Left colon (tissue), 2 donors: ENCODE measurements around the gene PRKACA. TPM values are rescaled to one million over a fixed set of nuclear protein-coding genes. Genes with fewer than 3 reads are reported as not detected.
"Not testable (repeated sequence)": the region's sequence is repeated elsewhere in the genome, so short reads cannot be mapped to it uniquely, and the experiment has no call there.

Source experiments
- ATAC-seq: fragments of 200-7000 bp; cut with Tn5 transposase; one replicate; pipeline ENCODE4 v1.9.1; 2020; ENCODE audit warnings: mild to moderate bottlenecking, moderate library complexity
- DNase-seq, 2 donors: peaks; one replicate each; pipeline ENCODE4 v3.0.0-alpha.2; 2020
- intact Hi-C, 2 donors: fragments of 100-400 bp; cut with DNase I in 1 of 2; cut with micrococcal nuclease in 1 of 2; formaldehyde crosslinking; loops; one replicate each; pipeline versions ENCODE4 v1.11.2 to v1.14.0; 2022; cut with DNase I, micrococcal nuclease
- total RNA-seq, 2 donors: library from RNA; stranded (reverse); fragmentation: NEBNext Ultra II Directional; extraction: Animal tissue kit (Norgen Biotek cat#: 25700); gene quantifications; one replicate each; pipeline ENCODE4 v1.2.1, GENCODE V29; 2021
- donor health status: DM: no; HTN: no; CAD: no.
- donor health status: DM: yes; HTN: yes; CAD: no.

The PRKACA gene
- total RNA-seq, 2 donors from 2014 or later, result 78.8 to 80.1 TPM

DNA sequence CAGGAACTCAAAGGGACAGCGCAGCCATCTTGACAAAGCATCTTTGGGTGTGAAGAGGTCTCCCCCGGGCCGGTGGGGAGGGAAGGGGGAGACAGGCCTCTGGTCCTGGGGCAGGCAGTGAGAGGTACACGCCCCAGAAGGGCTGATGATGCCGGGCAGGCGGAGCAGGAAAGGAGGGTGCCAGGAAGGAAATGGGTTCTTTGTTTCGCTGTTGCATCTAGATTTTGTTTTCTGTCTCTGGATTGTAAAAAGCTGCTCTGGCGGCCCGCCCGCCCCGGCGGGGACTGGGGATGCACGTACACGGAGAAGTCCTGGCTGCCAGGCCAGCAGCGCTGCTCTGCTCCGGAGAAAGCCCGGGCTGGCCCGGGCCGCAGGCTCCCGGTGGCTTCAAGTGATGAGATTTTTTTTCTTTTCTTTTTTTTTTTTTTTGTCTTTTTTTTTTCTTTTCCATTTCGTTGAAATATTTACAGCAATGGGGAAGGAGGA is 32.0 kb upstream of the PRKACA start:
- intact Hi-C loops, result no loop called here
- DNase-seq (peak; percentile 72 to 80), ATAC-seq (peak; percentile 65)

DNA sequence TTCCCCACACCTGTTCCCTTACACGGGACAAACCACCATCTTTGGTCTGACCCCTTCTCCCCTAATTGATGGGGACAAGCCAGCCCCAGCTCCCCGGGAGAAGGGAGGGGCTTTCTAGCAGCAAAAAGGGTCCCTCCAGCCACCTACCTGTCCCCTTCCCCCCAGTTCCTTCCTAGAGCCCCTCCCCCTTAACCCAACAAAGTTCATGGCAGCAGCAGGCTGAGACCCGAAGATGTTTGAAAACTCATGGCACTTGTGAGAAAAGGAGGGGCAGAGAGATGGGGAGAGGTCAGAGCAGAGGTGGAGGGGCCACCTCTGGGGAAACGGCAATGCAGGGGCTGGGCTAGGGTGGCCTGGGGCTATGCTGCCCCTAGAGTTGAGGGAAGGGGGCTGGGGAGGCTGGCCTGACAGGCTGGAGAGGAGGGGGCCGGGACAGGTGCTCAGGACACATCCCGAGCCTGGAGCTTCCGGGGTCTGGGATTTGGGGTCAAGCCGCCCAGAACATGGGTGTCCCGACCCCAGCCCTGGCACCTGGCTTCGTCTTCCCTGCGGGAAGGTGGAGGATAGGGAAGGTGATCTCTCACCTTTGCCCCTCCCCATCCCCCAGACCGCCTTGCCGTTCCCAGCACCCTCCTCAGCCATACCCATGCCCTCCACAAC is 31.3 kb upstream of the PRKACA start:
- ATAC-seq (peak; percentile 9), DNase-seq (peak in 1 of 2 donors; percentile 16)
- intact Hi-C loops, result no loop called here

DNA sequence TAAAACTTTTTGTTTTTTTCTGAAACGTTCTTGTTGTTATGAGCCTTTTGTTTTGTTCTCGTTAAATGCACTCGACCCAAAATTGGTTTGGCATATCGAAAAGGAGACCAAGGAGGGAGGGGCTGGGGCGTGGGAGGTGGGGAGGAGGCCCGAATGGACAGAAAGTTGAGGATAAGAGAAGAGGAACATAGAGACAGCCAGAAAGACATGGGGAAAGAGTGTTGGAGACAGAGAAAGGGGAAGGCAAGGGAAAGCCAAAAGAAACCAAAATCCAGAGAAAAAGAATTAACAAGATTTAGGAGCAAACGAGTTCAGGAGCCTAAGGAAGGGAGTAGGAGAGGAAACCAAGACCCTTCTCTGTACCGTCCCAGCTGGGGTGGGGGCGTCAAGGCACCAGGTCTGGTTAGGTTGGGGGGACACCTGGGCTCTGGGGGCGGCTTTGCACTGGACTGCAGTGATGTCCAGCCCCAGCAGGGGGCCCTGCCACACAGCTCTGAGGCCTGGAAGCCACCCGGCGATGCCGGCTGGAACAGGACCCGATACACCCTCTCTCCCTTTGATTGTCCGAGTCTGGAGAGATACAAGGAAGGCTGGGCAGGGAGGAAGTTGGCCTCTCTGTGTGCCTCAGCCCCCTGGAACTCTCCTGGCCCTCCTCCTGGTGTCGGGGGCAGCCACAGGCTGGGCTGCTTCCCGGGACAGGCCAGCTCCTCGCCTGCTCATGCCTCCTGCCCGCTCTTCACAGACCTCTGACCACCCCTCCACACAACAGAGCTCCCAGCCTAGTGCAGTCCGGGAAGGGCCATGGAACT is 30.4 kb upstream of the PRKACA start:
- intact Hi-C loops, result no loop called here
- peak; percentile 70 to 77 for DNase-seq
- peak; percentile 86 for ATAC-seq

DNA sequence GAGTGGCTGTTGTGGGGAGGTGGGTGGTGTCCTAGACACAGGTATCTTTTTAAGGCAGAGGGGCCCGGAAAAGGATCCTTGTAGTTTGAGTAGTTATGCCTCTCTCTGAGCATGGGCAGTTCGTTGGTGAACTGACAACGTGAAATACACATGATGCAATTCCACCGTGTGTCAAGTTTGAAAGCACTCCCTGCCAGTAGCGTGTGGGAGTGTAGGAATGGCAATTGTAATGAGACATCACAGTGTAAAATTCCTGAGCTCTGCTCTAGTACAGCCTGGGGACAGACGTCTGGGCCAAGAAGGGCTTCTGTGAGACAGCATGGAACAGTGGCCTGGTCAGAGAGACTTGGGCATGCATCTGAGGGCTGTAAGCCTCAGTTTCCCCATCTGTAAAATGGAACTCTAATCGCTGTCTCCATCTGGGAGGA is 29.2 kb upstream of the PRKACA start:
- intact Hi-C loops, result no loop called here
- no peak for ATAC-seq

DNA sequence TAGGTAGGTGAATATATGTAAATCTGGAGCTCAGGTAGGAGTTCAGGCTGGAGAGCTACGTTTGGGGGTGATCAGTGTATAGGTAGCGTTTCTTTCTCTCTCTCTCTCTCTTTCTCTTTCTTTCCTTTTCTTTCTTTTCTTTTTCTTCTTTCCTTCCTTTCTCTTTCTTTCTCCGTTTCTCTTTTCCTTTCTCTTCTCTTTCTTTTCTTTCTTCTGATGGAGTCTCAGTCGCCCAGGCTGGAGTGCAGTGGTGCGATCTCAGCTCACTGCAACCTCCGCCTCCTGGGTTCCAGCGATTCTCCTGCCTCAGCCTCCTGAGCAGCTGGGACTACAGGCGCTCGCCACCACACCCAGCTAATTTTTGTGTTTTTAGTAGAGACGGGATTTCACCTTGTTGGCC is 28.6 kb upstream of the PRKACA start:
- ATAC-seq, intact Hi-C loops, DNase-seq: not testable (repeated sequence)

More for the DNA sequence above, 29.2 kb upstream of the PRKACA start:
- DNase-seq, result no peak

DNA sequence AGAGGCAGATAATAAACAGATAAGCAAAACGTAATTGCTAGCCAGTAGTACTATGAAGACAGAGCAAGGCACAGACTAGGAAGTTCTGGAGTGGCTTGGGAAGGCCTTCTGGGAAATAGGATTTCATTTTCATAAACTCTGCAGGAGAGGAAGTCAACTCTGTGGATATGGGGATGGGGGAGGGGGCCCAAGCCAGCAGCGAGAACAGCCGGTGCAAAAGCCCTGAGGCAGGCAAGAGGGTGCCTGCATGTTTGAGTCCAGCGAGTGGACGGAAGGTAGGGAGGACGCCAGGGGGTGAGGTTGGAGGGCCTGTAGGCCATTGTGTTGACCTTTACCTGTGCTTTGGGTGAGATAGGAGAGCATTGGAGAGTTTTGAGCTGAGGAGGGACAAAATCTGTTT is 27.8 kb upstream of the PRKACA start:
- no peak for ATAC-seq
- intact Hi-C loops, result no loop called here
- no peak for DNase-seq

DNA sequence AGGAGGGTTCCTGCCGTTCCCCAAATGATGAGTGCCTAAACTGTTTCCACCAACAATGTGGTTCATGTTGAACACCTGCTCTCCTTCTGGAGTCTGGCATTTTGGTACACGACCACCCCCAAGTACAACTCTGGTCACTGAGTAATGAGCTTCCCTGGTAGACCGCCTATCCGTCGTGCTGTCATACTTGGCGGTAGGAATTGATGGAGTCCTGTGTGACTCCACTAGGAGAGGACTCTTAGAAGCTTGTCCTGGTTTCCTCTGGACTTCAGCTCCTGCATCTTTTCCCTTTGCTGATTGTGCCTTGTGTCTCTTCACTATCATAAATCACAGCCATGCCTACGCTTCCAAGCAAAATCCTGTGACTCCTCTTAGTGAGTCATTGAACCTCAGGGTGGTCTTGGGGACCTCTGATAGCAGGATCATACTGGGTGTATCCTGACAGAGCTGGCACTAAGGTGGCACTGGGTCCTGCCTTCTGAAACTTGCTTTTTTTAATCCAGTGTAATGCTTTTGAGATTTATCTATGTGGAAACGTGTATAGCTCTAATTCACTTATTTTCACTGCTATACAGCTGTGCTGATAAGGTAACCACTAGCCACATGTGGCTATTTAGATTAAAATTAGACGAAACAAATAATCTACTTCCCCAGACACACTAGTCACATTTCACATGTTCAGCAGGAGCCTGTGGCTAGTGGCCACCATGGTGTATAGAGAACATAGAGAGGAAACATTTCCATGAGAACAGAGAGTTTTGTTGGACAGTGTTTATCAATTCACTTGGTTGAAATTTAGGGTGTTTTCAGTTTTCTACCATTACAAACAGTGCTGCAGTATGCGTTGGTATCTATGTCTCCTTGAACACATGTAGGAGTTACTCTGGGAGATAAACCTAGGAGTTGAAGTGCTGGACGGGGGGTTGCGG is 25.0 kb upstream of the PRKACA start:
- intact Hi-C loops, result no loop called here
- ATAC-seq (no peak), DNase-seq (no peak)

DNA sequence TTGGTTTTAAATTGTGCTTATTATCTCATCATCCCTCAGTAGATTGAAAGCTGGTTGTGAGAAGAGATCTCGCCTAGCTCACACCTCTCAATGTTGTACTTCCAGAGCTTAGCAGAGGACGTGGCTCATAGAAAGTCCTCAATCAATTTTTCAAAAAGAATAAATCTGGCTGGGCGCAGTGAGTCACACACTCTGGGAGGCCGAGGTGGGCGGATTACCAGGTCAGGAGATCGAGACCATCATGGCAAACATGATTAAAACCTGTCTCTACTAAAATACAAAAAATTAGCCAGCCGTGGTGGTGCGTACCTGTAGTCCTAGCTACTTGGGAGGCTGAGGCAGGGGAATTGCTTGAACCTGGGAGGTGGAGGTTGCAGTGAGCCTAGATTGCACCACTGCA is 23.5 kb upstream of the PRKACA start:
- ATAC-seq (no peak), DNase-seq (no peak)
- intact Hi-C loops, result no loop called here

DNA sequence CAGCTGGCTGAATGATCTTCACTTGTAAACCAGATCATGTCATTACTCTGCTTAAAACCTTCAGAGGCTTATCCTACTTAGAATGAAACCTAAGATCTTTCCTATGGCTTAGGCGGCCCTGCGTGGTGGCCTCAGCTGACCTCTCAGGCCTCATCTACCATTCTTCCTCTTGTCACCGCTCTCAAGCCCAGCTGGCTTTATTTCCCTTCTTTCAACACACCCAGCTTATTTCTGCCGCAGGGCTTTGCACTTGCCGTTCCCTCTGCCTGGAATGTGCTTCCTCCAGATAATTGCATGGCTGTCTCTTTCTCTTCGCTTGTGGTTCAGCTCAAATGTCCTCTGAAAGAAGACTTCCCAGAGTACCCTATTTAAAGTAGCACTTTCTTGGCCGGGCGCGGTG is 22.4 kb upstream of the PRKACA start:
- DNase-seq (no peak), ATAC-seq (no peak)
- intact Hi-C loops, result no loop called here

DNA sequence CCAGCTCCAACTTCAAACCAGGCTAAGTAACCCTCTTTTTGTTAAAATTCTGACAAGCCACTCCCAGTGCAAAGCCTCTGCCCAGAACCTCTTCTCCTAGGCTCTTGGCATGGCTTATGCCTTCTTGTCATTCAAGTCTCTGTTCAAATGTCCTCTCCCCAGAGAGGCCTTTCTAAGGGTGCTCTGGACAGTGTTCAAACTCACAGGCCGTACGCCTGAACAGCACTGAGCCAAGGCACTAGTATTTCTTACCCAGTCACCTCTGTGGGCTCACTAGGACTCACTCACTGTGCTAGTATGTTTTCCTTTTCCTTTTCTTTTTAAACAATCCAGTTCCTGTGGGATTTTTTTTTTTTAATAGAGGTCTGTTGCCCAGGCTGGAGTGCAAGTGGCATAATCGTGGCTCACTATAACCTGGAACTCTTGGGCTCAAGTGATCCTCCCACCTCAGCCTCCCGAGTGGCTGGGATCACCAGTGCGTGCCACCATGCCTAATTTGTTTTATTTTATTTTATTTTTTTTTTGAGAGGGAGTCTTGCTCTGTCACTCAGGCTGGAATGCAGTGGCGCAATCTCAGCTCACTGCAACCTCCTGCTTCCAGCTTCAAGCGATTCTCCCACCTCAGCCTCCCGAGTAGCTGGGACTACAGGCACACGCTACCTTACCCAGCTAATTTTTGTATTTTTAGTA is 21.2 kb upstream of the PRKACA start:
- ATAC-seq, result no peak
- no peak for DNase-seq
- intact Hi-C loops, result no loop called here

DNA sequence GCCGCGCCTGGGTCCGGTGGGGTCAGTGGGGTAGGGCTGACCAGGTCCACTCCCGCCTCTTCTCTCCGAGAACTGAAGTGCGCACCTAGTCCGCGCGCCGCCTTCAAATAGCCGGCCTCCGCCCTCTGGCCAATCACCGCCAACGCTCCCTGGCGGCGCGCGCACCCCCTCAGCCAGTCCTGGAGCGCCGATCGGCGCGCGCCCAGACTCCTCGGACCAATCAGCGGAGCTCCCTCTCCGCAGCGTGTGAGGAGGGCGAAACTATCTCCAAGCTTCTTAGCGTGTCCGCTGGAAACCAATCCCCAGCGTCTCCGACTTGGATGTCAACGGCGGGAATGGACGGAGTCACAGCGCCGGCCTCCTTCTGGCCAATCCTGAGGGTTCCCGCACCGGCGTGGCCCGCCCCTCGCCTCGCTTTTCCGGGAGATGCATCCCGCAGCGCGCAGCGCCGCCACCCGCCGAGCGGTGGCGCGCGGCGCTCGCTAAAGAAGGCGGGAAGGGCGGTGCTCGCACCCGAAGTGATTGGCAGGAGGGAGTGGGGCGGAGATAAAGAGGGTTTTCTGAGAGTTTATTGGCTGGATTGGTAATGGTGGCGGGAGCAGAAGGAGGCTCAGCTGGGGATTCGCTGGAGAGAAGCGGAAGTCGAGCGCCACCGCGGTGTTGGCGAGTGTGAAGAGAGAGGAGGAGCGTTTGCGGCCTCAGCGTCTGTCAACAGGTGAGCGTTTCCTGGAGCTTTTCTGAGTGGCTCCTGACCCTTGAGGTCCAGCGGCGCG is 19.1 kb upstream of the PRKACA start, which contains the start of gene ASF1B:
Gene ASF1B, minus strand, starts transcription at position 81 of the 773 bp plus-strand sequence. CDS start 133 bp downstream, outside the sequence.
- ATAC-seq (peak; percentile 83), DNase-seq (peak; percentile 97 to 99)
- intact Hi-C loops, result no loop called here

DNA sequence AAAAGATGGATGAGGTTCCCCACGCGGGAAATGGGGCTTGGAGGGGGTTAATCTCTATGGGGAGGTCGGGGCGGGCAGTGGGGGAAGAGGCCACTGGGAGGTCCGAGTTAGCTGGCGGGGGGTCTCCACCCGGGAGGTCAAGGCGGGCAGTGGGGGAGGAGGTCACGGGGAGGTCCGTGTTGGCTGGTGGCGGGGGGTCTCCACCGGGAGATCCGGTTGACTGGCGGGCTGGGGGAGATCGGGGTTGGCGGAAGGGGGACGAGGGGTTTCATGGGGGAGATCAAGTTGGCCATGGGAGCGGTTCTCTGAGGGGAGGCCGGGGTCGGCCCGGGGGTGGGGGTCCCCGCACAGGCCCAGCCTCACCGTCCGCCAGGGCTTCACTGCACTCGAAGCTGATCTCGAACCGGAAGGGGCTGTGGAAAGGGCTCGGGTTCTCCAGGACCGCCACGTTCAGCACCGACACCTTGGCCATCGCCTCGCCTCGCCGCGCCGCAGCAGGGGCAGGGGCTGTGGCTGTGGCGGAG is 18.5 kb upstream of the PRKACA start:
- DNase-seq (peak in 1 of 2 donors; percentile 51), ATAC-seq (no peak)
- intact Hi-C loops, result no loop called here

DNA sequence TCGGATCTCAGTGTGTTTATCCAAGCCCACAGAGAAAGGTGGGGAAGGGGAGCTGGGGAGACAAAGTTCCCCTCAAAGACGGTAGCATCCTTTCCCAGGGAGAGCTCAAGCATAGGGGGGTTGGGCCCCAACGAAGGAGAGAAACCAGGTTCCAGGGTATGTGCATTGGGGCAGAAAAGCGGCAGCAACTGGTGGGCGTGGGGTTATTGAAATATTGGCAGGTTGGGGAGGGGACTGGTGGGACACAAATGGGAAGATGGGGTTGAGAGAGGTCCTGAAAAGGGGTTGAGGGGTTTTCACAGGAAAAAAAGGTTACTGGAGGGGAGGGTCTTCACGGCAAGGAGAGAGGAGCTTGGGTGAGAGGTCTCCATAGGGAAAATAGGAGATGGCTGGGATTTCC is 17.8 kb upstream of the PRKACA start:
- intact Hi-C loops, result no loop called here
- ATAC-seq (no peak), DNase-seq (no peak)

DNA sequence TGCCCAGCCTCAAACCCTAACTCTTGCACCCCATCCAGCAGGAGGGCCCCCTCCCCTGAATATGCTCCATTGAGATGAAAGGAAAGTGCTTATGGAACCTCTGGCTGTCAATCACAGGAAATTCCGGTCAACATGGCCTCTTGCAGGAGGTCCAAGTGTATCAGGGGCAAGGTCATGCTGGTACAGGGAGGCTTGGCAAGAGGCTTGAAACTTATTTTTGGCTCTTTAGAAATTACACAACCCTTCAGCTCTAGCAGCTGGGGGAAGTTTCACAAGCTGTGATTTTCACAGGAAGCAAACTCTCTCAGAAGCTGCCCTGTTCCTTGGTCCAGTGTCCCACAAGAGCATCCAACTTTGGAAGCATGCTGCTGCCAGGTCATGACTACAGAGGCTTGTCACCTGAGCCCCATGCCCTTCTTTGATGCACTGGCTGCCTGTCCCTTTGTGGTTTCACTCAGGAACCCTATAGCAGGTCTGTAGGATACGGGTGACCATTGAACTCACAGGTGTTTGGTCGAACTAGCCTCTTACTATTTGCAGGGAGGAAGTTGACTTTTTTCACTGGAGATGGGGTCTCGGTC is 10.5 kb upstream of the PRKACA start:
- intact Hi-C loops, result no loop called here
- peak; percentile 18 for ATAC-seq
- no peak for DNase-seq

DNA sequence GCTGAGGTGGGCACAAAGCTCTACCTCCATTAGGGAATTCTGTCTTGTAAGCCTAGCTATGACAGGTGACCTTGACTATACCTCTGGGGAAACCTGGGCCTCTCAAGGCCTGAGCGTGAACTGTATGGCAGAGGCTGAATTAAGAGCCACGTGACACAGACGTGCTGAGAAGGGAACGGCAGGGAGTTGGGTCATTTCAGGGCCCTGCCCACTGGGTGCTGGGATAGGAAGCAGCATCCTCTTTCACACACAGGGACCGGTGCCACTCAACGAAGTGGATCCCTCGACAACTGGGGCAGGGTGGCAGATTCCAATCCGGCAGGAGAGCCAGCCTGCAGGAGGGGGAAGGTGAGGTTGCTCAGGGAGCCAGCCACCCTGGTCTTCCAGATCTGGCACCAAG is 9.6 kb upstream of the PRKACA start:
- intact Hi-C loops, result no loop called here
- ATAC-seq (no peak), DNase-seq (no peak)

DNA sequence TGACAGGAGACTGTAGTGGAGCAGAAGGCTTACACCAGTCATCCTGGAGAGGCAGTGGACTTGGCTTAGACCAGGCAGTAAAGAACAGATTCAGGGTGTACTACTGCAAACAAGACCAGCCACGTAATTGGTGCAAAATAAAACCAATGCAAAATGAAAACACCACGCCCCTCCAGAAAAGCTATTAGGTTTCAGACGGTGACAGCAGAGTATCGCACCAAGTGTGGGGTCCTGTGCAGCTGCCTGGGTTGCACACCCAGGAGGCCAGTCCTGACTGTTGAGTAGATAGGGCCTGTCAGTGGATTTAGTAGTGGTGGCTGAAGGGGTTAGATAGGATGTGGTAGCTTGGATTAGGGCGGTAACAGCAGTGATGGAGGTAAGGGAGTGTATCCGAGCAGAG is 5.4 kb upstream of the PRKACA start:
- ATAC-seq, result no peak
- intact Hi-C loops, result no loop called here
- no peak for DNase-seq

DNA sequence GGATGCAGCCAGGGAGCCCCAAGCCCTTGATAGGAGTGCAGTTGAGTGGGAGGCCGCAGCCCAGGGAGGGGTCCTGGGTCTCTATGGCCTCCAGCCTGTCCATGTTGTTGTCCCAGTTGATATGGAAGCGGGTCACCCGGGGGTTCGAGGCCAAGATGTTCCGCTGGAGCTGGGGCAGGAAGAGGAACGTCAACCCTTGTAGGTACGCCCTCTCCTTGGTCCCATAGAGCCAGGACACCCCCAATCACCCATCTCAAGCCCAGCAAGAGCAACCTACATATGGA is 2.9 kb upstream of the PRKACA start:
- ATAC-seq, result no peak
- no peak for DNase-seq
- intact Hi-C loops, result no loop called here
